GM19468 (cell line): ENCODE measurements around the gene P3H2.

Experiments used
- ATAC-seq: cut with Tn5 transposase; IDR thresholded peaks from one replicate; pipeline ENCODE4 v1.9.1; 2021; ENCODE audit warnings: mild to moderate bottlenecking, moderate library complexity, moderate number of reproducible peaks; ENCODE audit not compliant: unreplicated experiment; ENCODE audit errors: extremely low read depth

Gene P3H2

DNA sequence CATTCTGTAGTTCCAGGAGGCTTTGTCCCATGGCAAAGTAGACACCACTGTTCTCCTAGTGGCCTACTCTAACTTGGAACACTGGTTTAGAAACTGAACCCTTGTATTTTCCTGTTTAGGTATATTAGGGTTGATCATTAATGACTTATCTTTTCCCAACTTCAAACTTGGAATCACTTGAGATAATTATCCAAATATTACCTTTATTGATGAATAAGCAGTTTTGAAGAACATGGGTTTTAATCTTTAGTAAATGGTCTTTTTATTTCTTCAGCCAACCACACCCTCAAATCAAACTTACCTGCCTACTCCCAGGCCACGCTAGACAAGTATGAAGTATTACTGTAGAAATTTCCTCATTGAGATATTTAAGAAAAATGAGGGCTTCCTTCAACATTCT is 6.5 kb upstream of the P3H2 start:
- ATAC-seq = no peak

DNA sequence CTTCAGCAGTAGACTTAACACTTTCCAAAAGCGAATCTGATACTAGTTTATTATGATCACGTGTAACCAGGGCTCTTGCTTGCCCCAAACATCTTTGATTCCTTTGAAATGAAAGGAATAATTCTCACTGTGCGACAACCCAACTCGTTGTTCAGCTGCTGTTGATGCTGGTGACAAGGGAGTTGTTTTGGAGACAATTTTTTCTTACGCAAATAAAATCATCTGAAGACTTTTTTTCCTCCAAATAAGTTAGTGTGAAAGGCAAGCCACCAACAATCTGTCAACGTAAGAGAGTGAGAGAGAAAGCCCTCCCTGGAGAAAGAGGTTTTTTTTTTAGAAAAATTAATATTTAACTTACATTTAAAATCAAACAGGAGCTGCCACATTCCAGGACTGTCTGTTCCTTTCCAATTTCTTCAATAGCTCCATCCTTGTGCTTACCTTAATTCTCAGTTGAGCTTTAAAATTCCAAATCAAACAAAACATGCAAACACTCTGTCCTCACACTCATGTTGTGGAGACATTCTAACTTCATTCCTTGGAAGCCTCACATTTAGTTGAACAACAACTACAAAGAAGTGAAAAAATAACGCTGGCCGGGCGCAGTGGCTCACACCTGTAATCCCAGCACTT is 4.9 kb upstream of the P3H2 start:
- ATAC-seq = no peak

DNA sequence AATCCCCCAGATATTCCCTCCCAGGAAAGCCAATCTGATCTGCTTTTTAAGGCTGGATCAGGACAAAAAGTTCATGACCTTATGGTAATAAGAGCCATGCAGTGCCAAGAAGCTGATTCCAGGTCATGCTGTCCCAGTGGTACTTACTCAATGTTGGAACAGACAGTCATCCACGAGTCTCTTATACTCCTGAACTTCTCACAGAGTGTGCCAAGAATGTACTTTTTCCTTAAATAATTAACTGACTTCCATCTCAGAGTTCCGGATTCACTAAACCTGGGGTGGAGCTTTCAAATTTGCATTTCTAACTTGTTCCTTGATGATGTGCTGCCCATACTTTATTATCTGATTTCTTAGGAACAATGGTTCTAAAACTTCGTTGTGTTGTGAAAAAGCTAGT is 3.4 kb upstream of the P3H2 start:
- ATAC-seq = no peak

DNA sequence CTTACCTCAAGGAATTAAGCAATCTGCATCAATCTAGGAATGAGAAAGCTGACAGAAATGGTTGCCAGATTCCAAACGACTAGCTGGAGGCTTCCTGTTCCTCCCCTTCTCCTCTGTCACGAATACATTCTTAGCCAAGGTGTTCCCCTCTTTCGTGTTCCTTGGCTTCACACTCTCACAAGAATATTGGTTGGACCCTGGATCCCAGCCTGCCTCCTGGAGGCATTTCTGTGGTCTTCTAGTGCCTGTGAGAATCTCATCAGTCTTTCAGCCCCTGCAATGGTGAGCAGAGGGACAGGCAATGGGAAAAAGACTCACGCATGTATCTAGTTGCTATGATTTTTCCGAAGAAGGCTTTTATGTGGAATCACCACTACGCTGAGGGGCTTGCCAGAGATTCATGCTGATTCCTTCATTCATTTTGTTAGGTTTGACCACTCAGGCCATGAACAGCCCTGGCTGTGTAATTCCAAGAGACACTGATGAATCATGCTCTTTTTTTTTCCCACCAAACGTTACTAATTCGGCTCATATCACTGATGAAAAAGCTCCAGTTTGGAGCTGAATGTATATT is 1.6 kb upstream of the P3H2 start:
- no peak for ATAC-seq

DNA sequence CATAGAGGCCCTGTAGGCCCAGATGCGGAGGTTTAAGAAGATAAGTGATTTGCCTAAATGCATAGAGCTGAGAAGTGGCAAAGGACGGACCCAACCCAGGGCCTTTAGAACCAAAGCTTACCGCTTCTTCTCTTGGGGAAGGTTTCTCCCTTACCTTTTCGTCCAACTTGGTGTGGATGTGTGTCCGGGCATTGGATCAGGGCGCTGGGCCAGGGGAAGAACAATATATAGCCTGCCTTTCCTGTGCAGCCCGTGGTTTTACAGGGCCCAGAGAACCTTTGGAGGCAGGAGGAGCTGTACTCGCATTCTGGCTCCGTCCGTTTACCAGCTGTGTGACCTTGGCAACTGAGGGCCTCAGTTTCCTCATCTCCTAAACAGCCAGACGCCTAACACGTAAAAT is 686 bp upstream of the P3H2 start:
- no peak for ATAC-seq

DNA sequence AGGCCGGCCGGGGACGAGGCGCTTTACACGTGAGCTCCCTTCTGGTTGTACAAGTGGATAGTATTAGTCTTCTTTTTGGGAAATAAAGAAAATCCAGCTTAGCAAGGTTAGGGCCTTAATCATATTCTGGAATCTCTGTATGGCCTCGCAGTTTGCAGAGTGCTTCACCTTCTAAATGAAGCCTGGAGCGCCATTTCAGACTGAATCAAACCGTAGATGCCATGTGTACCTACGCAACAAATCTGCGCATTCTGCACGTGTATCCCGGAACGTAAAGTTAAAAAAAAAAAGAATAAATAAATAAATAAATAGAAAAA is 322 bp upstream of the P3H2 start:
- no peak for ATAC-seq

DNA sequence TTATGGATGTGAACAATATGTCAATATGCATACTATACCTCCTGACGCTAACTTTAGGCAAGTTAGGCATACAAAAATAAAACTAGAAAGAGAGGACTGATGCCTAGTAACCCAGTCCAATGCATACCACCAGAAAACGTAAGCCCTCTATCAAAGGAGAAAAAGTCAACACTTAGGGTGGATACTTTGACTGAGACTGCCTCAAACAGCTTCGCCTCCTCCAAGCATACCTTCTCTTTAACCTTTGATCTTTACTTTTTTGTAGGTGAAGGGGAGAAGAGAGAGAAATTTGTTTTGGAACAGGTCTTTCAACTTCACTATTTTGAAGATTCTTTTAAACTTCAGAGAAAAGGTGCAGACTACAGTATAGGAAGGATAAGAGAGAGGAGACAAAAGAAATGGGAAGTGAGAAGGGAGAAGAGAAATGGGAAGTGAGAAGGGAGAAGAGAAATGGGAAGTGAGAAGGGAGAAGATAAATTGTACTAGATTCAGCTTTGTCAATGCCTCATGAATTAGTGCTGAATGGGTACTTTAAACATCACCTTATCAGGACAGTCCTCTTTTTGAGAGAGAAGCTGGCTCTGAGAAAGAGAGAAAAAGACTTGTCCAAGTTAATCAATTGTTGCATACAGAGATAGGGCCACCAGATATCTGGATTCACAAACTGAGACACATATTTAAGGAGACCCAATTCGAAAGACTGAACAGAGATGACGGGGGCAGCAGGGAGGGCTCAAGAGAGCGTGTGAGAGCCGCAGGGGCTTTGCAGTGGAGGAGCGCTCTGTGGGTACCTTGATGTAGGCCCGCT is 1.0 kb downstream of the P3H2 start:
- ATAC-seq = no peak

DNA sequence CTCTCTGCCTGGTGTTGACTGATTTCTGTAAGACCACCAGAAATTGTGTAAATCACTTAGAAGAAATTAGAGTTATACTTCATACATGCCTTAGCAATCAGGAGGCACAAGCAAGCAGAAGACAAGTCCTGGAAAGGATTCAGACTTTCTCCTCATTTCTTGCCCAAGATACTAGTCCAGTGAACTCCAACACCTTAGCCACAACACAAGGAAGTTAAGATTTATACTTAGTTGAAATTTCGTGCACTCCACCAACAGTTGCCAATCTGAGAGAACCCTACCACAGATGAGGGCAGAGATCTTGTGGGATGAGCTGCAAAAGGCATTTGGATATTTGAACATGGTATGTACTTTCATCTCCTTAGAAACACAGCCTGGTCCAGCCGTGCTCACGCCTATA is 2.3 kb downstream of the P3H2 start:
- no peak for ATAC-seq

DNA sequence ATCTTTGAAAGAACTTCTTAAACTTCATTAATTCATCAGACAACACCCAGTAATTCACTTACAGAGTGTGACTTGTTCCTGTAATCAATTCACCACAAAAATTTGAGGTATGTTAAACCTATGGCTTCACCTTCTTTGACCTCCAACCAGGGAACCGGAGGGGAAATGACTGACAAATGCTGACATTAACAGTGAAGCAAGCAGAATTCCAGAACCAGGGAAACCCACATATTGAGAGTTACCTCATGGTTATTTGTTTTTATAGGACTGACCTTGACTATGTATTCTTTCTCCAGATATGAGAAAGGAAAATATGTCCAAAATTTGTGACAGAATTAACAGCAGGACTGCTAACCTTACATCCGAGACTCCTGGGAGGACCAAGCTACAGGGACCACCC is 2.7 kb downstream of the P3H2 start:
- no peak for ATAC-seq

DNA sequence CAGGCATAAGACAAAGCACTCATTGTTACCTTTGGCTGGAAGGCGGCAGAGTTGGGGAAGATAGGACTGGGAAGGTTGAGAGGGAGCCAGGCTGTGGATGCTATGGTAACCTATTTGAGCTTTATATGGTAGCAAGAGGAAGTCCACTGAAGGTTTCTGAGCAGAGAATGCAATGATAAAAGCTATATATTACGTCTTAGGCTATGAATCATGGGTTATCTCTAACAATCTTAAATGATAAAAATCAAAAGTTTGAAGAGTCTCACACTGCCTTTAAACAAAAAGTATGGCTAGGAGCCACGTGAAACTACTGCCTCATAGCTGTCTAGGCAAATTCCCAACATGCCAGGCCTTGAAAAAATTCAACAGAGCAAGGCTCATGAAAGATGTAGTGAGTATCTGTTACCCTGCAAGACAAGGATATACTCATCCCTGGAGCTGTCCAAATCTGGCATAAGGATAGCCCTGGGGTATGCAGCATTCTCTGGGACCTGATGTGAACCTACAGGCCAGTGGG is 4.1 kb downstream of the P3H2 start:
- no peak for ATAC-seq

DNA sequence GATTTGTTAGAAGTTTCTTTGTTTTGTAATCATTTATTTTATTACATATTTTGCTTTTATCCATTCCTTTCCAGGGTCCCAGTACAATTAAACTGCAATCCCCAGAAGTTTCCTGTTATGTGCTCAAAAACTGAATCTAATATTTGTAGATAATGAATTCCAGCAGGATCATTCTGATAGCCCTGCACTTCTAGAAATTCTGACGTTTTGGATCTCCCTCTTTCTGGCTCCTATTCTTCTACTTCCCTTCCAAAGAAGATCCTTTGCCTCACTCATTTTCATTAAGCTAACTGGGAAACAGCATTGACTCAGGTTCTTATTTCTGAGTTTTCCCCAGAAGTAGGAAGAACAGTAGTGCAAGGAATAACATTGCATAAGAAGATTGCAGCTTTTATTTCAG is 9.9 kb downstream of the P3H2 start:
- ATAC-seq = no peak

DNA sequence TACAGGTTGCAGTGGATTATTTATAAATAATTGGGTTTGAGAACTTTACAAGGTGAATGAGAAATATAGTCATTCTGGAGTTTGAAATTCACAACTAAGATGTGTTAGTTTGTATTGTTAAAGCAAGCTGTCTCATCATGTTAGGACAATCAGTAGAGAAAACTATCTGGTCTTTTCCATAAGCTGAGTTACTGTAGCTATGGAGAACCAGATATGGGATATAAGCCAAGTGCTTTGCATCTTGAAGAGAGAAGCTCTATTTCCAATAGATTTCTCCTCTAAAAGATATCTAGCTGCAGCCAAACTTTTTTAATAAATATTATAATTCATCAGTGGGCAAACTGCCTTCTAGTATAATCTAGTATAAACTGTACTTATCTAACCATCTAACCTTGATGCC is 11.3 kb downstream of the P3H2 start:
- no peak for ATAC-seq

DNA sequence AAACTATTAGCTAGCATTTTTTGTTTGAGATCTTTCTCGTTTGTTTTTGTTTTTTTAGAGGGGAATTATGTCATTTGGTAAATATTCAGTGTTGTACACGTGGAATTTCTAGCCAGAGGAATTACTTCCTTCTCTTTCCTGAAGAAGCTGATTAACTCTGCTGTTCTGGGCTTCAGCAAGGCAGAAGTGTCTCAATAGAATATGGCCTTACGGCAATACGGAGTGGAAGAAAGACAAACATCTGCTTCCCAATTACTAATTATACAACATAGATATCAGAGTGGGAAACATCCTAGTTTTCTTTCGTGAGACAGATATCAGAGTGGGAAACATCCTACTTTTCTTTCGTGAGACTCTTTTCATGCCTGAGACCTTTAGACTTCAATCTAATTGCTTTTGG is 11.9 kb downstream of the P3H2 start:
- no peak for ATAC-seq

DNA sequence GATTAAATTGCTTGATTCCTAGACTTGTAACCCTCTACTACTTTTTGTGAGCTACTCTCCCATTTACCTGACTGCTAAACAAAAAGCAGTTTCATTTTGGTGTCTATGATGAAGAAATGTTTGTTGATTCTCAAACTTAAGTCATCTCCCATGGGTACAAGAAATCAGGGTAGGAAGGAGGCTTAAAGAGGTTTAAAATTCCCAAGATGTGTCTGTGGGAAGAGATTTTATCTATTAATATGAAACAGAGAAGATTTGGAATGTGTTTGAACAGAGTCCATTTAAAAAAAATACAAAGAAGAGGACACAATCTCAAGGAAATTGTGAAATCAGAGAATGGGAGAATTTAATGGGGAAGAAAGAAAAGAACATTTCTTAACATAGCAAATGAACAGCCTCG is 14.8 kb downstream of the P3H2 start:
- no peak for ATAC-seq

DNA sequence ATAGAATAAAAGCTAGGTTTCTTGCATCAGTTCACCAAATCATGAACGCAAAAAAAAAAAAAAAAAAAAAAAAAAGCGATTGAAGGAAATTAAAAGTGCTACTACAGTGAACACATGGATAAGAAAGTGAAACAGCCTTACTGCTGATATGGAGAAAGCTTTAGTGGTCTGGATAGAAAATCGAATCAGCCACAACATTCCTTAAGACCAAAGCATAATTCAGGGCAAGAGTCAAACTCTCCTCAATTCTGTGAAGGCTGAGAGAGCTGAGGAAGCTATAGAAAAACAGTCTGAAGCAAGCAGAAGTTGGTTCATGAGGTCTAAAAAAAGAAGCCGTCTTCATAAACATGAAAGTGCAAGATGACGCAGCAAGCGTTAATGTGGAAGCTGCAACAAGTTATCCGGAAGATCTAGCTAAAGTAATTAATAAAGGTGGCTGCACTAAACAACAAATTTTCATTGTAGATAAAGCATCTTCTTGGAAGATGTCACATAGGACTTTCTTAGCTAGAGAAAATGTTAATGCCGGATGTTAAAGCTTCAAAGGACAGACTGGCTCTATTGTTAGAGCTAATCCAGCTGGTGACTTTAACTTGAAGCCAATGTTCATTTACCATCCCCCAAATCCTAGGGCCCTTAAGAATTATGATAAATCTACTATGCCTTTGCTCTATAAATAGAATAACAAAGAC is 19.2 kb downstream of the P3H2 start:
- ATAC-seq = no peak

DNA sequence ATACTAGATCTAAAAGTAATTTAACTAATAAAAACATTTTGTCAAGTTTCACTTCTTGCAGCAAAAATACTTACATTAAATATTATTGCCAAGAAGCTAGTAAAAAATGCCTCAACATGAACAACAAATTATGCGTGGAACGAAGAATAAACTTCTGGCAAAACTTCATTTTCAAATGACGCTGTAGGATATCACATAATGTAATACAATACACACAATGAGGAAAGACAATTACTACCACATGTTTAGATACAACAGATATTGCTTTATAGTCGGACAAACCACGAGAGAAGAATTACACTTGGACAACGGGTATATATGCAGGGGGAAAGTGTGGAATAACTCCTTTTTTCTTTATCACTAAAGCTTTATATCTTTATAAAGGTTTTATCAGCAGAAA is 21.6 kb downstream of the P3H2 start:
- no peak for ATAC-seq

DNA sequence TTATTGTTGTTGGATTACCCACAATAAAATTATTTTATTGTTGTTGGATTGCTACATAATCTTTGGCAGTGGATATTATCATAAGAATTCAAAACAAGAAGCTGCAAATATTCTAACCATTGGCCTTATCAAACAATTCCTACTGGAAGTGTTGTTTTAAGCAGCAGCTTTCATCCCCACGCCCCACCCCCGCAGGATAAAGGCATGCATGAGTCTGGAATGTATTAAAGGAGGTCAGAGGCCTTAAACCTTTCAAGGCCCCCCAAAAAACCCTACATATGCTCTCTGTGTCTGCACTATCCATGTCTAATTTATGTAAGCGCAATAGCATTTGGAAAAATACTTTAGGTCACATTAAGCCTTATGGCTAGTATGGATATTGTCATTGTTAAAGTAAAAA is 23.1 kb downstream of the P3H2 start:
- no peak for ATAC-seq

DNA sequence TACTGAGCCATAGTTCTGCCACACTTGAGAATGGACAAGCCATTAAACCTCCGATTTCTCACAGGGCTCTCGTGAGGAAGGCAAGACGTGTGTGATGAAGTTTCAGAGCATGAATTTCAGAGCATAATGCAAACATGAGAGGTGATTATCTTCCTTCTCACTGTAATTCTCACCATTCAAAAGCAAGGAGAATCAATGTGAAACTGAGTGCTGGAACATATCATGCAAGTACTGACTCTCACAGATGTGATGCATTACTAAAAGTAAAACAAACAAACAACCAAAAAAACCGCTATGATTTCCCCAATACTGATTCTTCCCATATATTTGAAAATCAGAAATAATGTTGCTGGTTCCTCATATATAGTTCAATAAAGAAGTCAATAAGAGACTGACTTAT is 23.7 kb downstream of the P3H2 start:
- ATAC-seq = no peak

DNA sequence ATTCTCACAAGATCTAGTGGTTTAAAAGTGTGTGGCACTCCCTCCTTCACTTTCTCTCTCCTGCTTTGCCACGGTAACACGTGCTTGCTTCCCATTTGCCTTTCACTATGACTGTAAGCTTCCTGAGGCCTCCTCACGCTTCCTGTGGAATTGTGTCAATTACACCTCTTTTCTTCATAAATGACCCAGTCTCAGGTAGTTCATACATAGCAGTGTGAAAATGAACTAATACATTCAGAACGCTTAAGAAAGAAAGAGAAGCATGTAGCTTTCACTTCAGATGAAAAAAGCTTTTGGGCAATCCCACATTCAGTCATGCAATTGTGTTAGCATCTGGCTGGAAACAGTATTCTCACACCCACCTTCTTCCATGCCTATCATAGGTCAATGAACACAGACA is 24.4 kb downstream of the P3H2 start:
- no peak for ATAC-seq

DNA sequence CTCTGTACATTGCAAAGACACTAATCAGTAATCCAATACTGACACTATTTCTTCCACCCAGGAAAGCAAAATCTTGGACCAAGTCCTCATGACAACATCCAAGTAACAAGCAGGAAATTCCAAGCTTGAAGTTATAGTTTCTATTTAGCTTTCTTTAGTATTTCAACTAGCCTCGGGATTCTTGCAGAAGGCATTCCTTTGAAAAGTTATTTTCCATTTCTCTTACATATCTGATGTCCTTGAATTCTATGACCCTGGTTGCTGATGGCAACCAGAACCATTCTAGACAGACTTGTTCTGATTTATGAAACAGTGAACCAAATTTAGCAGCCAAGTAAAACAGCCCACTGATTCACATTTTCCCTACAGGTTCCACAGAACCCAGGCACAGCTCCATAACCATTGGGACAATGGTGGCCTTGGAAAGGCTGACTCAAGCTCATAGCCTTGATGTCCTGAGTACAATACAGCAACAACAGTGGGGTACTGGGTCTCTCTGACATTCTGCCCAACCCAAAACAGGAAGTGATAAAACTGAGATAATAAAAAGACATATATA is 26.5 kb downstream of the P3H2 start:
- ATAC-seq = no peak

DNA sequence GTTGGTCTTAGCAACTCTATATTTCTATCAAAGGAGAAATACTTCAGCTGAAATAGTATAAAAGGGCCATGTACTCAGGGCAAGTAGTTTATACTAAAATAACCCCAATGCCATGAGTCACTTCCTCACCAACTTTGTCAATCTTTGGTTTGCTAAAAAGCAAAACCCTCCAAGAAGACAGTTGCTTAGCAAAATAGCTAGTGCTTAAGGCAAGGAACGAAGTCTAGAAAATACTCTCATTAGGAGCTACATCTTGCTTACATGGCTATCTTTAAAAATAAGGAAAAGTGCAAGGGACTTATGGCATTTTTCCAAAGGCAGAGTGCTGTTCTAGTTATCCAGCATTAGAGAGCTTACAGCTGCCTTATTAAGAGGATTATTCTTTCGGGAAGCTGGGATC is 28.4 kb downstream of the P3H2 start:
- no peak for ATAC-seq
